HTR-8/SVneo (cell line): ENCODE data around the gene TCF23.
"Not testable (repeated sequence)": the region's sequence is repeated elsewhere in the genome, so short reads cannot be mapped to it uniquely, and the experiment has no call there.

Experiments
- DNase-seq: peaks from one replicate; pipeline ENCODE4 v3.0.0; 2011; ENCODE audit warnings: low spot score, mixed read lengths; ENCODE audit not compliant: insufficient read length
- FAIRE-seq: peaks from 2 replicates; lab custom pipeline; 2011; peaks lifted over from hg19 to GRCh38; lab: Jason Lieb, UNC

Gene TCF23

GRCh38 chr2:27148801-27149439, at the start of gene TCF23:
Gene TCF23, plus strand, starts transcription at chr2:27149004. Its CDS starts 130 bp downstream, at chr2:27149134.
- DNase-seq: no peak
- no peak for FAIRE-seq

DNA sequence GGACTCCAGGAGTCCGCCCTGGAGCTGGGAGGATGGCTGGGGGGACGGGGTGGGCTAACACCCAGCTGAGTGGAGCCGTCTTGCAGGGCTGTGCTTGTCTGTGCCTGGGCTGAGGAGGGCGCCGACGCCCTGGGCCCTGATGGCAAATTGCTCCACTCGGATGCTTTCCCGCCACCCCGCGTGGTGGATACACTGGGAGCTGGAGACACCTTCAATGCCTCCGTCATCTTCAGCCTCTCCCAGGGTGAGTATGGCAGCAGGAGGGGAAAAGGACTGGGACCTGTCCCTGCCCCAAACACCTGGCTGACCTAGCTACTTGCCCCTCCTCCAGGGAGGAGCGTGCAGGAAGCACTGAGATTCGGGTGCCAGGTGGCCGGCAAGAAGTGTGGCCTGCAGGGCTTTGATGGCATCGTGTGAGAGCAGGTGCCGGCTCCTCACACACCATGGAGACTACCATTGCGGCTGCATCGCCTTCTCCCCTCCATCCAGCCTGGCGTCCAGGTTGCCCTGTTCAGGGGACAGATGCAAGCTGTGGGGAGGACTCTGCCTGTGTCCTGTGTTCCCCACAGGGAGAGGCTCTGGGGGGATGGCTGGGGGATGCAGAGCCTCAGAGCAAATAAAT, 49.4 kb upstream of the TCF23 start:
- no peak for FAIRE-seq
- no peak for DNase-seq

- no peak for FAIRE-seq
These were observed 48.8 kb upstream of the TCF23 start for GRCh38 chr2:27100036-27100435.

GRCh38 chr2:27102329-27102728, 46.5 kb upstream of the TCF23 start:
- DNase-seq (no peak), FAIRE-seq (no peak)

More at GRCh38 chr2:27100036-27100435, 48.8 kb upstream of the TCF23 start:
- no peak for DNase-seq

DNA sequence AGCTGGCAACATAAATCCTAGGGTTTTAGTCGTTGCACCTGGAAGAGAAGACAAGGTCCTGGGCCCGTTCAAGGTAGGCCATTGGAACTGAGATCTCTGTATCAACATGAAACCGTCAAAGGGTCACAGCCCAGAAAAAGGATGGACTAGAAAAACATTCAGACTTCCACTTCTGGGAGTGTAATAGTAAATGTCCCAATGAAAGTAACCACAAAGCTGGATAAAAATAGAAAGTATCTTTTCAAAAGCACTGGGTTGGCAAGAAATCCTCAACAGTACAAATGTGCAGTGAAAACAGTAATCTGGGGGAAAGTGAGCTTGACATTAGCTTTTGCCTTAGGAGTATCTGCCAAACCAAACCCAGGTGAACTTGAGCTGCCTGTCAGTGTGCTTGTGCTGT, 42.8 kb upstream of the TCF23 start:
- FAIRE-seq (no peak), DNase-seq (no peak)

DNA sequence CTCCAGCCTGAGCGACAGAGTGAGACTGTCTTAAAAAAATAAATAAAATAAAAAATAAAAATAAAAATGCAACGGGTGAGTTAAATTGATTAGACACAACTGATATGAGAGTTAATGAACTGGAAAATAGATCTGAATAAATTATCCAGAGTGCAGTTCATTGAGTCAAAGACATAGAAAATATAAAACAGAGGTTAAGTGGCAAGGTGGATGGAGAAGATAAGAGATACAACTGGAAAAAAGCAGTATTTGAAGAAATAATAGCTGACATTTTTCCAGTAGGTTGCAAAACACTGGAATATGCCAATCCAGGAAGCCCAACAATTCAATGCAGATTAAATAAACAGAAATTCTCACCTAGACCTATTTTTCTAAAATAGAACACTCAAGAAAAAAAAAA, 40.6 kb upstream of the TCF23 start:
- DNase-seq (no peak), FAIRE-seq (no peak)

GRCh38 chr2:27109083-27109482, 39.7 kb upstream of the TCF23 start:
- FAIRE-seq: no peak
- DNase-seq: no peak

DNA sequence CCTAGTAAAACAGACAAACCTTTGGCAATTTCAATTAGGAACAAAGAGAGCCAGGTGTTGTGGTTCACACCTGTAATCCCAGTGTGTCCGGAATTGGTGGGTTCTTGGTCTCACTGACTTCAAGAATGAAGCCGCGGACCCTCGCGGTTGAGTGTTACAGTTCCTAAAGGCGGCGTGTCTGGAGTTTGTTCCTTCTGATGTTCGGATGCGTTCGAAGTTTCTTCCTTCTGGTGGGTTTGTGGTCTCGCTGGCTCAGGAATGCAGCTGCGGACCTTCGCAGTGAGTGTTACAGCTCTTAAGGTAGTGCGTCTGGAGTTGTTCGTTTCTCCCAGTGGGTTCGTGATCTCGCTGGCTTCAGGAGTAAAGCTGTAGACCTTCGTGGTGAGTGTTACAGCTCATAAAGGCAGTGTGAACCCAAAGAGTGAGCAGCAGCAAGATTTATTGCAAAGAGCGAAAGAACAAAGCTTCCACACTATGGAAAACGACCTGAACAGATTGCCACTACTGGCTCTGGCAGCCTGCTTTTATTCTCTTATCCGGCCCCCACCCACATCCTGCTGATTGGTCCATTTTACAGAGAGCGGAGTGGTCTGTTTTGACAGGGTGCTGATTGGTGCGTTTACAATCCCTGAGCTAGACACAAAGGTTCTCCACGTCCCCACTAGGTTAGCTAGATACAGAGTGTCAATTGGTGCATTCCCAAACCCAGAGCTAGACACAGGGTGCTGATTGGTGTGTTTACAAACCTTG, 38.0 kb upstream of the TCF23 start:
- DNase-seq, FAIRE-seq: not testable (repeated sequence)

DNA sequence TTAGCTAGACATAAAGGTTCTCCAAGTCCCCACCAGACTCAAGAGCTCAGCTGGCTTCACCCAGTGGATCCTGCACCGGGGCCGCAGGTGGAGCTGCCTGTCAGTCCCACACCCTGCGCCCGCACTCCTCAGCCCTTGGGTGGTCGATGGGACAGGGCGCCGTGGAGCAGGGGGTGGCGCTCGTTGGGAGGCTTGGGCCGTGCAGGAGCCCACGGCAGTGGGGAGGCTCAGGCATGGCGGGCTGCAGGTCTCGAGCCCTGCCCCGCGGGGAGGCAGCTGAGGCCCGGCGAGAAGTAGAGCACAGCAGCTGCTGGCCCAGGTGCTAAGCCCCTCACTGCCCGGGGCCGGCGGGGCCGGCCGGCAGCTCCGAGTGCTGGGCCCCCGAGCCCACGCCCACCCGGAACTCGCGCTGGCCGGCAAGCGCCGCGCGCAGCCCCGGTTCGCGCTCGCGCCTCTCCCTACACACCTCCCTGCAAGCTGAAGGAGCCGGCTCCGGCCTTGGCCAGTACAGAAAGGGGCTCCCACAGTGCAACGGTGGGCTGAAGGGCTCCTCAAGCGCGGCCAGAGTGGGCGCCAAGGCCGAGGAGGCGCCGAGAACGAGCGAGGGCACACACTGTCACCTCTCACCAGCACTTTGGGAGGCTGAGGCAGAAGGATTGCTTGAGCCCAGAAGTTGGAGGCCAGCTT, 37.3 kb upstream of the TCF23 start:
- not testable (repeated sequence) for DNase-seq, FAIRE-seq

- DNase-seq (no peak), FAIRE-seq (no peak)
These were observed 33.3 kb upstream of the TCF23 start for GRCh38 chr2:27115519-27115918.

DNA sequence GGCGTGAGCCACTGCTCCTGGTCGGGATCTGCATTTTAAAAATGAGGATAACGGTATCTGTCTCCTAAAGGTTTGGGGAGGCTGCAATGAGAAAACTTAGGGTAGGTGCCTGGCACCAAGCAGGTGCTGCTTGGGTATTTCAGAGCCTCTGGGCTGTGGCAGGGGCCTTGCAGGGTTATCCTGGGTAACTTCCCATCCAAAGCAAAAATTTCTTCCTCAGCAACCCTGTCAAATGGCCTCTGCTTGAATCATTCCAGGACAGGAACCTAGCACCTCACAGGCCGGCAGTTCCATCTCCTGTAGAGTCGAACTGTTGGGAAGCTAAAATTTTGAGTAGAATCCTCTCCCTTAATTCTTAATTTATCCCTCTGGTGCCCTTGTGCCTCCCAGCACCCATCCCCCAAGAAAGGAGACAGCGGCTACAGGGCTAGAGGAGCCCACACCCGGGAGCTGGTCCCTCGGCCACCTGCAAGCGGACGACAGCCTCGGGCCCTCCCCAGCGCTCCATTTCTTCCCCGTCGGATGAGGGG, 30.7 kb upstream of the TCF23 start:
- DNase-seq (no peak), FAIRE-seq (no peak)

GRCh38 chr2:27118525-27119329, 30.1 kb upstream of the TCF23 start, which contains the start of gene CGREF1:
Gene CGREF1, minus strand, starts transcription at chr2:27119128. Its CDS starts 14,762 bp downstream, at chr2:27104366.
- DNase-seq (no peak), FAIRE-seq (peak; percentile 91)

DNA sequence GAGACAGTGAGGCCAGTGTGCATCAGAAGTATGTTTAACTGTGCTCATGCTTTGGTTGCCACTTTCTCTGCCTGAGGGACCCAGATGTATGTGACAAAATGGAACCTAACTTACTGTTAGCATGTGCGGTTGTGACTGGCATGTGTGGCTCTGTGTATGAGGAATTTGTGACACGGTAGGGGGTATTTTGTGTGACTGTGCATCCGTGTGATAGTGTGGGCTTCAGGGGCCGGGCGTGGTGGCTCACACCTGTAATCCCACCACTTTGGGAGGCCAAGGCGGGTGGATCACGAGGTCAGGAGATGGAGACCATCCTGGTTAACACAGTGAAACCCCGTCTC, 29.5 kb upstream of the TCF23 start:
- not testable (repeated sequence) for FAIRE-seq, DNase-seq

GRCh38 chr2:27121906-27122305, 26.9 kb upstream of the TCF23 start:
- FAIRE-seq: no peak
- no peak for DNase-seq

GRCh38 chr2:27122791-27123190, 26.0 kb upstream of the TCF23 start:
- DNase-seq (no peak), FAIRE-seq (no peak)

GRCh38 chr2:27123302-27124150, 25.3 kb upstream of the TCF23 start, which contains the start of gene ABHD1:
Gene ABHD1, plus strand, starts transcription at chr2:27123815. Its CDS starts 134 bp downstream, at chr2:27123949.
- DNase-seq (peak; percentile 38), FAIRE-seq (peak; percentile 78)

DNA sequence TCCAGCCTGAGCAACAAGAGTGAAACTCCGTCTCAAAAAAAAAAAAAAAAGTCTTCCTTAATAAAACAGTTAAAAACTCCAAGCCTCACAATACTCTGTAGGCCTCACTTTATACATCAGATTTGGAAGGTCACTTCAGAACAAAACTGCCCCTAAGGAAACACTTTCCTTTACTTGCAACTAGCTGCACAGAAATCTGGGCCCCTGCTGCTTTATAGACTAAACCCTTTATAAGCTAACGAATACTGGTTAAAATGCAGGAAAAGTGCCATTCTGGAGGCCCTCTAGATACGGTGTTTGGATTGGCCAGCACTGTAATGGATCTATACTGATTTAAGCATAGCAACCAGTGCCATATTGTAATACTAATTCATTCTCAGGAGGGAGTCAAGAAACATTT, 23.7 kb upstream of the TCF23 start:
- FAIRE-seq: no peak
- no peak for DNase-seq

- DNase-seq (no peak), FAIRE-seq (no peak)
These were observed 22.5 kb upstream of the TCF23 start for GRCh38 chr2:27126252-27126710.
